Measurements from ENCODE around the gene OR2AT4.
"Not testable (repeated sequence)": the region's sequence is repeated elsewhere in the genome, so short reads cannot be mapped to it uniquely, and the experiment has no call there.

Gene OR2AT4

DNA sequence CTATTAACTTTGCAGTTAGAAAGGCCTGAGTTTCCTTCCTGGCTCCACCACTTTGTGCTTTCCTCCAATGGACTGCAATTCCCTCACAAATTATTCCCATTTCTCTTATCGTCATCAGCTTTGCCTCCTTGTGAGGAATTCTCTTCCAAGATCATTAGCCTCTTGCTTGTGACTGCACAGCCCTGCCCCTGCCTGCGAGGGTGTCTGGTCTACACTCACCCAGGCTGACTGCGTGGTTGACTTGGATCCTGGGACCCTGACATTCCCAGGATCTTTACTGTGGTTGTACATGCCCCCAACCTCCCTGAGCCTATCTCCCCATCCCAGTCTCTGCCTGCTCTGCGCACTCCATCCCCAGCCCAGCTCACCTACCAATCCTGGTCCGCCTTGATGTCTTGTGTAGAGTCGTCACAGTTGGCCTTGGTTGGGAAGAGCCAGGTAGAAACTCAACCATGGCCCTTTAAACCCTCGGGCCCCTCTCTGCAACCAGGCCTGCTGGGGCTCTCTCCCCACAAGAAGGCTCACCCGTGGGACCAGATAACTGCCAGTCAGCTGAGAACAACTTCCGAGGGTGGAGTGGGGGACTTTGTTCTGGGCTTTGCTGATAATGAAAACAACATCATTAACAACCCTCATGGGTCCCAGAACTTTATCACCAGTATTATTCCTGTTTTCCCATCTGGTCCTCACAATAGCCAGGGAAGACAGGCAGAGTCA is at the start of gene OR2AT4:
Gene OR2AT4, minus strand, starts transcription at position 421 of the 717 bp plus-strand sequence.
- no peak for DNase-seq

GRCh38 chr11:75145972-75146519 is 49.4 kb upstream of the OR2AT4 start:
- no peak for DNase-seq

GRCh38 chr11:75145196-75145971 is 48.7 kb upstream of the OR2AT4 start:
- no peak for DNase-seq

DNA sequence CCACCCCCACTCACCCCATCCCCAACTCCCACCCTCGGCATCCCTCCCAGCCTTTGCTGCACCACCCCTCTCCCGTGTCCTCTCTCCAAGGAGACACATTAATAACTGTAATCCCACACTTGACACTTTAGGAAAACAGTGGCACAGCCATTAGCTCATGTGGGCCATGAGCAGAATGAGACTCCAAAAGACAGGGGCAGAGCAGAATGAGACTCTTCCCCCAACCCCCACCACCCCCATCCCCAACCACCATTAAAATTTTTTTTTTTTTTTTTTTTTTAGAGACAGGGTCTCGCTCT is 48.0 kb upstream of the OR2AT4 start:
- DNase-seq: no peak

- no peak for DNase-seq
These were observed 46.7 kb upstream of the OR2AT4 start for GRCh38 chr11:75143420-75143731.

- DNase-seq: peak; percentile 75
These were observed 46.2 kb upstream of the OR2AT4 start for GRCh38 chr11:75142714-75143419.

DNA sequence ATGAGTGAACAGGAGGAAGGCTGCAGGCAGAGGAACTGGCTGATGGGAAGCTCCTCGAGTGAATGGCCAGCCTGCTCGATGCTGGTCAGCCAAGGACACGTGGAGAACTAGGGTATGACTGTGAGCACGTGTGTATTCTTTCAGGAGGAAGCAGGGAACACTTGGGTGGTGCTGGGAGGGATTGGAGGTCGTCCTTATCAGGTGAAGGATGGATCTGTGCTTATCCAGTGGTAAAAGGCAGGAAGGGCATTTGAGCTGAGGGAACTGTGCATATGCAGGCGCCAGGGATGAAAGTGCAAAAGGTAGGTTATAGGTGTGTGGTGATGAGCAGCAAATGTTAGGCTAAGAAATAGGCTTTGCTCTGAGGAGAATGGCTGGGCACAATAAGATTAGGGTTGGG is 44.5 kb upstream of the OR2AT4 start:
- no peak for DNase-seq

GRCh38 chr11:75140269-75141138 is 43.8 kb upstream of the OR2AT4 start:
- DNase-seq: peak; percentile 78

- no peak for DNase-seq
These were observed 39.0 kb upstream of the OR2AT4 start for GRCh38 chr11:75135651-75136050.

- DNase-seq: no peak
These were observed 38.5 kb upstream of the OR2AT4 start for GRCh38 chr11:75135021-75135650.

DNA sequence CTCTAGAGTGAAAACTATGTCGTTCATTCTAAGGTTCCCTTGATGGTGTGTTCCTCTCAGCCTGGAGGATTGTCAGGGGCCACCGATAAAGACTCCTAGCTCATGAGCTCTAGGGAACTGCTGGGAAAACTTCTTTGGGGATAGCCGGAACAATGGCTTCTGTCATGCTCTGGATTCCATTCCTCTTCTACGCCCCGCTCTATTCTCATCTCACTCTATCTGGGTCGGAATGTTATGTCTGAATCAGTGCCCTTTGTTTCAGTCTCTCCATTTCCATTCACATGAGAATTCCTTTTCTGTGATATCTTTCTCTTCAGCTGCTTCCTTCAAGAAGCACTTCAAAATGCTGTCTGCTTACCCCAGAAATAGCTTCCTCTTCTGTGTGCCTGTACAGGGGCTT is 37.3 kb upstream of the OR2AT4 start:
- DNase-seq: no peak

DNA sequence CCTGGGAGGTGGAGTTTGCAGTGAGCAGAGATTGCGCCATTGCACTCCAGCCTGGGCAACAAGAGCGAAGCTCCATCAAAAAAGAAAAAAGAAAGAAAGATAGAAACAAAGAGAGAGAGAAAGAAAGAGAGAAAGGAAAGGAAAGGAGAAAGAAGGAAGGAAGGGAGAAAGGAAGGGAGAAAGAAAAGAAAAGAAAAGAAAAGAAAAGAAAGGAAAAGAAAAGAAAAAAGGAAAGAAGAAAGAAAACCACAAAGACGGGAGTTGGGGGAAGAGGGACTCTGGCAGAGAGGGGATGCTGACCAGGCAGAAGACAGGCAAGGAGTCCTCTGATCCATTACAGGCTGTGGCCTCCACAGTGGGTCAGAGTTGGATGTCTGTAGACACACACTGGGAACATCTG is 35.4 kb upstream of the OR2AT4 start:
- no peak for DNase-seq

- DNase-seq: no peak
These were observed 29.9 kb upstream of the OR2AT4 start for GRCh38 chr11:75126564-75126963.

- no peak for DNase-seq
These were observed 21.9 kb upstream of the OR2AT4 start for GRCh38 chr11:75118577-75118976.

DNA sequence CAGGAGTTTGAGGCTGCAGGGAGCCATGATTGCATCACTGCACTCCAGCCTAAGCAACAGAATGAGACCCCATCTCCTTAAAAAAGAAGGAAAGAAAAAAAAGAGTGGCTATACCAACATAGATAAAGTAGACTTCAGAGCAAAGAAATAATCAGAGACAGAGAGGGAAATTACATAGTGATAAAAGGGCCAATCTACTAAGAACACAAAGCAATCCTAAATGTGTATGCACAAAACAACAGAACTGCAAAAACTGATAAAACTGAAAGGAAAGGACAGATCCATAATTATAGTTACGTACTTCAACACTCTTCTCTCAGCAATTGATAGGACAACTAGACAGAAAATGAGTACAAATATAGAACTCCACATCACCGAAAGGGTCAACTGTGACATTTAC is 17.8 kb upstream of the OR2AT4 start:
- no peak for DNase-seq

DNA sequence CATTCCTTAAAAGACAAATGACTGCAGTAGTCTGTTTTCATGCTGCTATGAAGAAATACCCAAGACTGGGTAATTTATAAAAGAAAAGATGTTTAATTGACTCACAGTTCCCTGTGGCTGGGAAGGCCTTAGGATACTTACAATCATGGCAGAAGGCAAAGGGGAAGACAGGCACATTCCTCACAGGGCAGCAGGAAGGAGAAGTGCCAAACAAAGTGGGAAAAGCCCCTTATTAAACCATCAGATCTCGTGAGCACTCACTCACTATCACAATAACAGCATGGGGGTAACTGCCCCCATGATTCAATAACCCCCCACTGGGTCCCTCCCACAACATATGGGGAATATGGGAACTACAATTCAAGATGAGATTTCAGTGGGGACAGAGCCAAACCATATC is 16.4 kb upstream of the OR2AT4 start:
- DNase-seq: no peak

GRCh38 chr11:75112200-75112599 is 15.5 kb upstream of the OR2AT4 start:
- no peak for DNase-seq

- DNase-seq: no peak
These were observed 10.5 kb upstream of the OR2AT4 start for GRCh38 chr11:75107187-75107586.

DNA sequence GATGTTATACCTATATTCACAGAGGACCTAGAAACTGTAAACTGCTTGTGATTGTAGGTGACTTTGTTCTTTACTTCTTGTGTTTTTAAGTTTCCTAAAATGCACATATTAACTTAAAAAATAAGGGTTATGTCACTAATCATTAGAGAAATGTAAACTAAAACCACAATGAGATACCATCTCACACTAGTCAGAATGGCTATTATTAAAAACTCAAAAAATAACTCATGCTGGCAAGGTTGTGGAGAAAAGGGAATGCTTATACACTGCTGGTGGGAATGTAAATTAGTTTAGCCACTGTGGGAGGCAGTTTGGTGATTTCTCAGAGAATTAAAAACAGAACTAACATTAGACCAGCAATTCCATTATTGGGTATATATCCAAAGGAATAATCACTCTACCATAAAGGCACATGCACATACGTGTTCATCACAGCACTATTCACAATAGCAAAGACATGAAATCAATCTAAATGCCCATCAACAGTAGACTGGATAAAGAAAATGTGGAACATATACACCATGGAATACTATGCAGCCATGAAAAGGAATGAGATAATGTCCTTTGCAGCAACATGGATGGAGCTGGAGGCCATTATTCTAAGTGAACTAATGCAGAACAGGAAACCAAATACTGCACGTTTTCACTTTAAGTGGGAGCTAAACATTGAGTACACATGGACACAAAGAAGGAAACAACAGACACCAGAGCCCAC is 9.4 kb upstream of the OR2AT4 start:
- DNase-seq: not testable (repeated sequence)

GRCh38 chr11:75105462-75105925 is 8.8 kb upstream of the OR2AT4 start:
- no peak for DNase-seq

GRCh38 chr11:75103380-75104026 is 6.8 kb upstream of the OR2AT4 start:
- DNase-seq: no peak

All from CD4-positive, alpha-beta T cell treated with Interleukin-10 for 1 hour (primary cell).